NCI-H2029 (cell line): ENCODE results near the gene NKAP.
"Not testable (repeated sequence)": the region's sequence is repeated elsewhere in the genome, so short reads cannot be mapped to it uniquely, and the experiment has no call there.

ENCODE experiments used
- DNase-seq: peaks from one replicate; lab custom pipeline; 2025; lab: John Stamatoyannopoulos, UW

The NKAP gene

DNA sequence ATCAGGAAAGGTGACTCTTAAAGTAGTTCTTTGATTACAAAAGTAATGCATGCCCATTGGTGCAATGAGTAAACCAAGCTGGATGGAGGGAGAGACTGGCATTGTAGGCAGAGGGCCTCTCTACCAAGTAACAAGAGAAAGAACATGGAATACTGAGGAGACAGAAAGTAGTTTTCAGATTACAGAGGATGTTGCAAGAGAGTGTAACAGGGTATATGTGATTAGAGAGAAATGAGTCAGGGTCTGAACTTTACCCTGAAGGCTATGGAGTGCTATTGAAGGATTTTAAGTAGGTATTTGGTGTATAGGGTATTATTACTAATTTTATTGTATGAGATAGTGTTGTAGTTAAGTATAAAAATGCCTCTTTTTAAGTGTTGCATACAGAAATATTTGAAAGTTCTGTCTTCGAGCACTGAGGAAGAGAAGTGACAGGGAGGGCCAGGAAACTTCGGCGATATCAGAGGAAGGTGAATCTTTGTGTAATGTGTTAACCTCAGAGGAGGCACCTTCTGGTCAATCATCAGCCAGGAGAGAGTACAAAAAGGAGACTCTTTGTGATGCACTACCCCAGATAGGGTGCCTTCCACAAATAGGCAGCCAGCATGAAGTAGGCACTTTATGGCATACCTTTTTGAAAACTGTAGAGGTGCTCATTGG, 8.2 kb downstream of the NKAP start:
- no peak for DNase-seq

DNA sequence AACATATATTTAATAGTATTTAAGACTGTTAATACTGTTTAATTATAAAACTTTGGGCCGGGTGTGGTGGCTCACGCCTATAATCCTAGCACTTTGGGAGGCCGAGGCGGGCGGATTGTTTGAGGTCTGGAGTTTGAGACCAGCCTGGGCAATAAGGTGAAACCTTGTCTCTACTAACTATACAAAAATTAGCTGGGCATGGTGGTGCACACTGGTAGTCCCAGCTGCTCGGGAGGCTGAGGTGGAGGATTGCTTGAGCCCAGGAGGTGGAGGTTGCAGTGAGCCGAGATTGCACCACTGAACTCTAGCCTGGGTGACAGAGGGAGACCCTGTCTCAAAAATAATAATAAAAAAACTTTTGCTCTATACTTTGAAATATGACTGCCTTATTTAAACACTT, 21.2 kb downstream of the NKAP start:
- not testable (repeated sequence) for DNase-seq

GRCh38 chrX:119919835-119920585, 23.5 kb downstream of the NKAP start:
- DNase-seq, result no peak

DNA sequence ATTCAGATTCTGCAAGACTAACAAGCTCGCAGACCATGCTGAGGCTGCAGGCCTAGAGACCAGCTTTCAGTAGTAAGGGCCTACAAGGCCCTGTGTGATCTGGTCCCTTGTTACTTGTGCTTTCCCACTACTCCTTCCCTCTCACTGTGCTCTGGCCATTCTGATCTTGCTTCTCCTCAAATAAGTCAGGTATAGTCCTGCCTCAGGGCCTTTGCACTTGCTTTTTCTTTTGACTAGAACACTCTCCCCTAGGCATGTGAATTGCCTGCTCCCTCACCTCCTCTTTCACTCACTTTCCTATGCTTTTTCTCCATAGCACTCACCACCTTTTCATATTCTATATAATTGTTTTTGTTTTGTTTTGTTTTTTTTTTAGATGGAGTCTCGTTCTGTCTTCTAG, 25.7 kb downstream of the NKAP start:
- no peak for DNase-seq

- DNase-seq, result no peak
These were observed 27.2 kb downstream of the NKAP start for GRCh38 chrX:119916310-119916709.

- DNase-seq, result no peak
These were observed 42.6 kb downstream of the NKAP start for GRCh38 chrX:119900976-119901375.

- no peak for DNase-seq
These were observed 44.4 kb downstream of the NKAP start for GRCh38 chrX:119899125-119899524.

GRCh38 chrX:119895843-119896326, 47.7 kb downstream of the NKAP start, which contains the start of gene AKAP14:
TSS of gene AKAP14 (plus strand) at chrX:119895893. CDS start at chrX:119903224, 7,331 bp downstream.
- no peak for DNase-seq

GRCh38 chrX:119891961-119892692, 51.4 kb downstream of the NKAP start:
- DNase-seq, result not testable (repeated sequence)

- DNase-seq, result not testable (repeated sequence)
These were observed 52.9 kb downstream of the NKAP start for GRCh38 chrX:119890626-119891025.

GRCh38 chrX:119887721-119888425, 55.7 kb downstream of the NKAP start:
- peak; percentile 6 for DNase-seq

DNA sequence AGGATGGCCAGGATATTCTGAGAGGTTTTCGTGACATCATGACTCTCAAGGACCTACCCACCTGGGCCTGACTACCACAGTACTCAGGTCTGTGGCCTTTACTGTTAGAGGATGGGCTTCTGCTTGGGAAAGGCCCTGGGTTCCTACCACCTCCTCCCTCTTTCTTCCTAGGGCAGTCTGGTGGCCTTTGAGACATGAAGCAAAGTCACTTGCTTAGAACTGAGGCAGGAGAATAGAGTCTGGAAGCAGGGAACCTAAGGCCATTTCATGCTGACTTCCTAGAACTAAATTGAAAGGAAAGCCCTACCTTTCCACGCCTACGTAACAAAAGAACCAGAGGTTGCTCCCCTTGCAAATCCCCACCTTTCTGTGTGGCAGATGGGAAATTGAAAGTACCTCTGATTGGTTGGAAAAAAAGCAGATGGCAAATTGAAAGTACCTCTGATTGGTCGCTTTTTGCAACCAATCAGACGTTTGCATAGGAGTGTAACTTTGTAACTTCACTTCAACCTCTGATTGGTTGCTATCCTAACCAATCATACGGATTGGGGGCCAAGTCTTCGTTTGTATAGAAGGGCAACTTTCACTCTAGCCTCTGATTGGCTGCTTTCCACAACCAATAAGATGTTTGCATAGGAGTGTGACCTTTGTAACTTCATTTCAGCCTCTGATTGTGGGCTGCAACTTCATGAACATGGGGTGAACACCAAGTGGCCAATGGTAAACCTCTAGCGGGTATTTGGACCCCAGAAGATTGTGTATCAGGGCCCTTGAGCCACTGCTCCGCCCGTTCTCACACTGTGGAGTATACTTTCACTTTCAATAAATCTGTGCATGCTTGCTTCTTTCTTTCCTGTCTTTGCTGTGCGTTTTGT, 57.8 kb downstream of the NKAP start:
- DNase-seq, result no peak

- peak; percentile 7 for DNase-seq
These were observed 62.8 kb downstream of the NKAP start for GRCh38 chrX:119880552-119881437.

DNA sequence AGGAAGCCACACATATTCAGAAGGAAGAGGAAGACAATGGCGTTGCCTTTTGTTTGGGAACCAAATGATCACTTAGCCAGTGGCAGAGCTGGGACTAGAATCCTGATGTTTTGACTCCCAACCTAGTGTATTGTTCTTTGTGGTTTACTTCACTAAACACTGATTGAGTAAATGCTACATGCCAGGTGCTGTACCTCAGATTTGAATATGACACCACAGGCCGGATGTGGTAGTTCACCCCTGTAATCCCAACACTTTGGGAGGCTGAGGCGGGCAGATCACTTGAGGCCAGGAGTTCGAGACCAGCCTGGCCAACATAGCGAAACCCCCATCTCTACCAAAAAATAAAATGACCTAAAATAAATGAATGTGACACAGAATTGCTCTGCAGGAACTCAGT, 63.5 kb downstream of the NKAP start:
- no peak for DNase-seq

DNA sequence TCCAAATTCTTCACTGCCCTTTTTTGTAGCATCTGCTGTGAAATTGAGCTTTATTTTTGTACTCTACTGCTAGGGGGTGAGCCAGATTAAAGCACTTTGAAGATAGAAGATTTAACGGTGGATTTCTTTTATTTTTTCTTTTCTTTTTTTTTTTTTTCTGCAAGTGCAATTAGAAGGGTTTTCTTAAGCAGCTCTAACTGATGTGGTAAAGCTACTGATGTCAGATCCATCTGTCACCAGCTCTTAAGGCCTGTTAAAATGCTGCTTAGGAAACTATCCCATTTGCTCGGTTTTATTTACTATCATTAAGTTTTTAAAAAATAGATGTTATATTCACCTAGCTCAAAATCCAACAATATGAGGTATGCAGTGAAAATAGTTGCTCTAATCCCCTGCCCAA, 64.8 kb downstream of the NKAP start:
- DNase-seq, result no peak

DNA sequence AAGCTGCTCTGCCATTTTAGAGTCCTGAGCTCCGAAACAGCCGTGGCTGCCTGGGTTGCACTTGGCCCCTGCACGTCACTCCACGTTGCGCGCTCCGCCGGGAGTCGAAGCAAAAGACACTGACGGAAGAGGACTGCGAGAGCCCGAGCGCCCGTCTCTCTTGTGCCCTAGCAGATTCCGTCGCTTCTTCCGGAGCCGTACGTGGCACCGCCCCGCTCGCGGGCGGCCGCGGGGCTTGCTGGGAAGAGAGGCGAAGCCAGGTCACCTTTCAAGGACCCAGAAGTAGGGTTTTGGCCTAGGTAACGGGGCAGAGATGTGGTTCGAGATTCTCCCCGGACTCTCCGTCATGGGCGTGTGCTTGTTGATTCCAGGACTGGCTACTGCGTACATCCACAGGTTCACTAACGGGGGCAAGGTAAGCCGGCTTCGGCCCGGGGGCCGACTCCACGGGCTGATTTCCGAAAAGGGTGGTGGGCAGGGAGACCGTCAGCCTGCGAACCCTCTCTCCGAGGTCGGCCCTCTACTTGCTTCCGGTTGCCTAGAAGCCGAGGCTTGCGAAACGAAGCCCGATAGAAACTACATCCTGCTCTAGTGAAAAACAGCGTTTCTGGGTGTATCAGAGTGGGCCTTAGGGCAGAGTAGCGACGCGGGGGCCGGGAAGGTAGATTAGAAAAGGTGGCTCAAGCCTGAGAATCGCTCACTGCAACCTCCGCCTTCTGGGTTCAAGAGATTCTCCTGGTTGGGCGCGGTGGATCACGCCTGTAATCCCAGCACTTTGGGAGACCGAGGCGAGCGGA, 71.8 kb downstream of the NKAP start, which contains the start of the genes NDUFA1 and RNF113A:
Gene NDUFA1, plus strand, starts transcription at position 234 of the 797 bp plus-strand sequence. Its CDS starts 80 bp downstream, at position 314.
Gene RNF113A, minus strand, starts transcription at position 135 of the 797 bp plus-strand sequence. Its CDS starts 120 bp downstream, at position 15.
- peak; percentile 82 for DNase-seq

DNA sequence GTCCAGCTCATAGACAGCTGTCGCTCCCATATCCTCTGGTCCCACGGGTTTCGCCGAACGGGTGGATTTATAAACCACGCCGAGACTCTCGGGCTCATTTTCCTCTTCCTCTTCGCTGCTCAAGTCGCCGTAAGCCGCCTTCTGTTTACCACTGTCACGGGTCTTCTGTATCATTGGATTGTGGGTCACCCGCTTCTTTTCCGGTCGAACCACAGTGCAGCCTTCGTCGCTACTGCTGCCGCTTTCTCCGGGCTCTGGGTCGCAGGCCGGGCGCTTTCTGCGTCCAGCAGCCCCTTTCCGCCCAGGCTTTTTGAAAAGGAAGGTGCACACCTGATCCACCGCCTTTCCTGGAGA, 72.3 kb downstream of the NKAP start:
- no peak for DNase-seq
